Neural cell (in vitro differentiated cells): ENCODE data around the gene SUGCT. TPM values are rescaled to one million over a fixed set of nuclear protein-coding genes. Genes with fewer than 3 reads are reported as not detected.

Experiments used
- H2AFZ ChIP-seq: fragments of 200-600, 300-800 bp; sonication (generic), shearing (Covaris generic); 2 replicates; pipeline ENCODE4 v1.6.0; 2014; ENCODE audit warnings: low read depth, mild to moderate bottlenecking, antibody characterized with exemption, low read length, moderate library complexity
- H3F3A ChIP-seq: fragments of 200-600 bp; shearing (Covaris generic); 2 replicates; pipeline ENCODE4 v1.6.1; 2016; ENCODE audit warnings: mild to moderate bottlenecking, moderate library complexity, mixed read lengths, antibody characterized with exemption, low read length; ENCODE audit not compliant: insufficient read depth, poor library complexity, severe bottlenecking
- H3K27ac ChIP-seq: fragments of 200-600, 300-800 bp; sonication (generic), shearing (Covaris generic); 2 replicates; pipeline ENCODE4 v1.5.1; 2014; ENCODE audit warnings: mild to moderate bottlenecking, low read length, moderate library complexity
- H3K27me3 ChIP-seq: fragments of 300-800, 200-600 bp; sonication (generic), shearing (Covaris generic); 2 replicates; pipeline ENCODE4 v1.6.0; 2014; ENCODE audit warnings: mild to moderate bottlenecking, low read depth, low read length, moderate library complexity; ENCODE audit not compliant: insufficient read depth
- H3K36me3 ChIP-seq: fragments of 300-800, 200-600 bp; sonication (generic), shearing (Covaris generic); 2 replicates; pipeline ENCODE4 v1.5.1; 2014; ENCODE audit warnings: mild to moderate bottlenecking, antibody characterized with exemption, low read length, moderate library complexity; ENCODE audit not compliant: insufficient read depth
- H3K4me2 ChIP-seq: fragments of 300-800, 200-600 bp; sonication (generic), shearing (Covaris generic); 2 replicates; pipeline ENCODE4 v1.6.0; 2014; ENCODE audit warnings: mild to moderate bottlenecking, low read length
- H3K4me3 ChIP-seq: fragments of 300-800, 200-600 bp; sonication (generic), shearing (Covaris generic); 2 replicates; pipeline ENCODE4 v1.5.1; 2014; ENCODE audit warnings: mild to moderate bottlenecking, low read length, moderate library complexity
- H3K79me2 ChIP-seq: fragments of 200-600 bp; shearing (Covaris generic); replicated peaks from 2 replicates; pipeline ENCODE4 v1.6.0; 2014; ENCODE audit warnings: mild to moderate bottlenecking, low read length, moderate library complexity; ENCODE audit not compliant: insufficient read depth
- H3K9ac ChIP-seq: fragments of 300-800, 200-600 bp; sonication (generic), shearing (Covaris generic); 2 replicates; pipeline ENCODE4 v1.6.1; 2016; ENCODE audit warnings: mild to moderate bottlenecking, low read length, mixed read lengths
- H3K9me2 ChIP-seq: fragments of 200-600 bp; shearing (Covaris generic); 2 replicates; pipeline ENCODE4 v1.6.1; 2016; ENCODE audit warnings: mild to moderate bottlenecking, low read length, mixed read lengths; ENCODE audit not compliant: insufficient read depth
- H3K9me3 ChIP-seq: fragments of 200-600, 300-800 bp; sonication (generic), shearing (Covaris generic); 2 replicates; pipeline ENCODE4 v1.6.1; 2016; ENCODE audit warnings: mild to moderate bottlenecking, mixed run types, low read length, moderate library complexity, mixed read lengths
- H4K20me1 ChIP-seq: fragments of 200-600 bp; shearing (Covaris generic); 2 replicates; pipeline ENCODE4 v1.6.1; 2016; ENCODE audit warnings: mild to moderate bottlenecking, mixed run types; ENCODE audit not compliant: insufficient read depth
- EP300 ChIP-seq: fragments of 450-650 bp; conservative IDR thresholded peaks from 2 replicates; pipeline ENCODE4 v1.6.1; 2014; ENCODE audit warnings: antibody characterized with exemption, mild to moderate bottlenecking, moderate library complexity; ENCODE audit not compliant: poor library complexity, severe bottlenecking
- EZH2 ChIP-seq: fragments of 200-600, 300-800 bp; shearing (Covaris generic), sonication (generic); IDR thresholded peaks from 2 replicates; pipeline ENCODE4 v1.6.1; 2014; ENCODE audit warnings: antibody characterized with exemption, low read length, borderline replicate concordance, mild to moderate bottlenecking; ENCODE audit not compliant: insufficient read depth, poor library complexity, severe bottlenecking
- MXI1 ChIP-seq: fragments of 450-650 bp; conservative IDR thresholded peaks from 2 replicates; pipeline ENCODE4 v1.6.1; 2014; ENCODE audit warnings: antibody characterized with exemption, mild to moderate bottlenecking; ENCODE audit not compliant: poor library complexity, severe bottlenecking
- POLR2AphosphoS5 ChIP-seq: IDR thresholded peaks from 2 replicates; pipeline ENCODE4 v1.6.1; 2012
- RAD21 ChIP-seq: fragments of 450-650 bp; conservative IDR thresholded peaks from 2 replicates; pipeline ENCODE4 v1.6.1; 2014; ENCODE audit warnings: antibody characterized with exemption, mild to moderate bottlenecking, moderate library complexity
- SMC3 ChIP-seq: fragments of 450-650 bp; conservative IDR thresholded peaks from 2 replicates; pipeline ENCODE4 v1.6.1; 2014; ENCODE audit warnings: antibody characterized with exemption, mild to moderate bottlenecking, moderate library complexity; ENCODE audit not compliant: poor library complexity
- TAF1 ChIP-seq: IDR thresholded peaks from 2 replicates; pipeline ENCODE4 v1.6.1; 2012; ENCODE audit warnings: low read depth
- polyA plus RNA-seq: library from polyadenylated mRNA; depleted of rRNA; stranded (reverse); fragments of >200 nt; gene quantifications from 2 replicates; pipeline ENCODE4 v1.2.3, GENCODE V29; 2014
- TF ChIP-seq, protein P1 (sequence below): fragments of 450-650 bp; IDR thresholded peaks from 2 replicates; pipeline ENCODE4 v1.5.1; 2014; ENCODE audit warnings: antibody characterized with exemption, mild to moderate bottlenecking, moderate library complexity; ENCODE audit not compliant: poor library complexity, severe bottlenecking
- TF ChIP-seq, protein P2 (sequence below): IDR thresholded peaks from 2 replicates; pipeline ENCODE4 v1.6.1; 2012; ENCODE audit warnings: borderline replicate concordance

Gene SUGCT
- polyA plus RNA-seq, 1 donor from 2014 or later, result not detected

DNA sequence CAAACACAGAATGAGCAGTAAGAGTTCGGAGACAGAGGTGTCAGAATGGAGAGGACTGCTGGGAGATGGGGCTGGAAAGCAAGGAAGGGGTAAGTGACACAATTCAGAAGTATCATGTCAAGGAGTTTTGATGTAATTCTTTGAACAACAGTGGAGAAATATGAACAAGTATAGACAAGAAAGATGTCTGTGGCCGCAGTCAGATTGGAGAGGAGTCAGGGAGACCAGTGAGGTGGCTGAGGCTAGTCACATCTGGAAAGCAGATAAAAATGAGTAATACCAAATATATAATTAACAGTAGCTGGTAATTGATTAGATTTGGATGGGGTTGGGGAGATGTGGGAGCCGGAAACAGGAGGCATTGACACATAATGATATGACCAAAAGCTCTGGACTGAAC, 540.9 kb downstream of the SUGCT start:
- Histone ChIP-seq H3K9me2 (no peaks in the 10 kb centered on the region), H3K36me3 (no peaks in the 10 kb centered on the region), H3K79me2 (no peaks in the 10 kb centered on the region), H3F3A (no peaks in the 10 kb centered on the region), H3K9me3 (no peaks in the 10 kb centered on the region), H2AFZ (no peak overlapping the region), H3K4me2 (no peak overlapping the region), H3K4me3 (no peak overlapping the region), H3K27ac (no peak overlapping the region), H4K20me1 (no peaks in the 10 kb centered on the region), H3K9ac (no peak overlapping the region), H3K27me3 (no peaks in the 10 kb centered on the region)
- TF ChIP-seq EZH2 (no peak), EP300 (no peak), TAF1 (no peak), MXI1 (no peak), SMC3 (no peak), RAD21 (no peak), POLR2AphosphoS5 (no peak)
- TF ChIP-seq, protein P1, sequence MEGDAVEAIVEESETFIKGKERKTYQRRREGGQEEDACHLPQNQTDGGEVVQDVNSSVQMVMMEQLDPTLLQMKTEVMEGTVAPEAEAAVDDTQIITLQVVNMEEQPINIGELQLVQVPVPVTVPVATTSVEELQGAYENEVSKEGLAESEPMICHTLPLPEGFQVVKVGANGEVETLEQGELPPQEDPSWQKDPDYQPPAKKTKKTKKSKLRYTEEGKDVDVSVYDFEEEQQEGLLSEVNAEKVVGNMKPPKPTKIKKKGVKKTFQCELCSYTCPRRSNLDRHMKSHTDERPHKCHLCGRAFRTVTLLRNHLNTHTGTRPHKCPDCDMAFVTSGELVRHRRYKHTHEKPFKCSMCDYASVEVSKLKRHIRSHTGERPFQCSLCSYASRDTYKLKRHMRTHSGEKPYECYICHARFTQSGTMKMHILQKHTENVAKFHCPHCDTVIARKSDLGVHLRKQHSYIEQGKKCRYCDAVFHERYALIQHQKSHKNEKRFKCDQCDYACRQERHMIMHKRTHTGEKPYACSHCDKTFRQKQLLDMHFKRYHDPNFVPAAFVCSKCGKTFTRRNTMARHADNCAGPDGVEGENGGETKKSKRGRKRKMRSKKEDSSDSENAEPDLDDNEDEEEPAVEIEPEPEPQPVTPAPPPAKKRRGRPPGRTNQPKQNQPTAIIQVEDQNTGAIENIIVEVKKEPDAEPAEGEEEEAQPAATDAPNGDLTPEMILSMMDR, result no peak
- TF ChIP-seq, protein P2, sequence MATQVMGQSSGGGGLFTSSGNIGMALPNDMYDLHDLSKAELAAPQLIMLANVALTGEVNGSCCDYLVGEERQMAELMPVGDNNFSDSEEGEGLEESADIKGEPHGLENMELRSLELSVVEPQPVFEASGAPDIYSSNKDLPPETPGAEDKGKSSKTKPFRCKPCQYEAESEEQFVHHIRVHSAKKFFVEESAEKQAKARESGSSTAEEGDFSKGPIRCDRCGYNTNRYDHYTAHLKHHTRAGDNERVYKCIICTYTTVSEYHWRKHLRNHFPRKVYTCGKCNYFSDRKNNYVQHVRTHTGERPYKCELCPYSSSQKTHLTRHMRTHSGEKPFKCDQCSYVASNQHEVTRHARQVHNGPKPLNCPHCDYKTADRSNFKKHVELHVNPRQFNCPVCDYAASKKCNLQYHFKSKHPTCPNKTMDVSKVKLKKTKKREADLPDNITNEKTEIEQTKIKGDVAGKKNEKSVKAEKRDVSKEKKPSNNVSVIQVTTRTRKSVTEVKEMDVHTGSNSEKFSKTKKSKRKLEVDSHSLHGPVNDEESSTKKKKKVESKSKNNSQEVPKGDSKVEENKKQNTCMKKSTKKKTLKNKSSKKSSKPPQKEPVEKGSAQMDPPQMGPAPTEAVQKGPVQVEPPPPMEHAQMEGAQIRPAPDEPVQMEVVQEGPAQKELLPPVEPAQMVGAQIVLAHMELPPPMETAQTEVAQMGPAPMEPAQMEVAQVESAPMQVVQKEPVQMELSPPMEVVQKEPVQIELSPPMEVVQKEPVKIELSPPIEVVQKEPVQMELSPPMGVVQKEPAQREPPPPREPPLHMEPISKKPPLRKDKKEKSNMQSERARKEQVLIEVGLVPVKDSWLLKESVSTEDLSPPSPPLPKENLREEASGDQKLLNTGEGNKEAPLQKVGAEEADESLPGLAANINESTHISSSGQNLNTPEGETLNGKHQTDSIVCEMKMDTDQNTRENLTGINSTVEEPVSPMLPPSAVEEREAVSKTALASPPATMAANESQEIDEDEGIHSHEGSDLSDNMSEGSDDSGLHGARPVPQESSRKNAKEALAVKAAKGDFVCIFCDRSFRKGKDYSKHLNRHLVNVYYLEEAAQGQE, result no peak

DNA sequence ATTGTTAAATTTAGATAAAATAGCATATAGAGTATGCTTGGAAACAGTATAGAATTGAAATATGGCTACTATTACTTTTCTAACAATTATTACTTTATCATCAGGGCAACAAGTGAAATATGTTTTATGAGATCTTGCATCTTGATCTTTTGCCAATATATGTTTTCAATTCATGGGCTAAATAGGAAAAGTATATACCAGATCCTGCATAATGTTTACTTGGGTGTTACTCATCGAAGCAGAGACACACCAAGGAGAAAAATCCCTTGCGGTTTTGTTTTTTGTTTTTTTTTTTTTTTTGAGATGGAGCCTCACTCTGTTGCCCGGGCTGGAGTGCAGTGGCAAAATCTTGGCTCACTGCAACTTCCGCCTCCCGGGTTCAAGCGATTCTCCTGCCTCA, 541.4 kb downstream of the SUGCT start:
- H3F3A ChIP-seq, result no peaks in the 10 kb centered on the region
- no peak for TF ChIP-seq EZH2
- TF ChIP-seq POLR2AphosphoS5, result no peak
- no peak for TF ChIP-seq RAD21
- no peak for TF ChIP-seq MXI1
- TF ChIP-seq, protein P2, result no peak
- no peak for TF ChIP-seq SMC3
- TF ChIP-seq, protein P1, result no peak
- TF ChIP-seq EP300, result no peak
- TF ChIP-seq TAF1, result no peak

More for the DNA sequence above, 541.4 kb downstream of the SUGCT start:
- no peak overlapping the region for H3K27ac ChIP-seq
- H3K9me2 ChIP-seq, result no peaks in the 10 kb centered on the region
- H3K36me3 ChIP-seq, result no peaks in the 10 kb centered on the region
- no peak overlapping the region for H3K4me2 ChIP-seq
- no peak overlapping the region for H3K9ac ChIP-seq
- no peaks in the 10 kb centered on the region for H3K79me2 ChIP-seq
- no peaks in the 10 kb centered on the region for H3K27me3 ChIP-seq
- no peak overlapping the region for H3K4me3 ChIP-seq
- H2AFZ ChIP-seq, result no peak overlapping the region
- H4K20me1 ChIP-seq, result no peaks in the 10 kb centered on the region
- no peaks in the 10 kb centered on the region for H3K9me3 ChIP-seq
